Measurements from ENCODE around the gene SLC6A16.
"Not testable (repeated sequence)": the region's sequence is repeated elsewhere in the genome, so short reads cannot be mapped to it uniquely, and the experiment has no call there.

SLC6A16 gene

GRCh38 chr19:49344505-49345423 lies 19.8 kb upstream of the SLC6A16 start:
- no peak for DNase-seq

GRCh38 chr19:49343123-49343522 lies 18.1 kb upstream of the SLC6A16 start:
- no peak for DNase-seq

- no peak for DNase-seq
Measured at GRCh38 chr19:49342291-49342721, 17.3 kb upstream of the SLC6A16 start.

GRCh38 chr19:49340865-49341718 lies 16.1 kb upstream of the SLC6A16 start:
- DNase-seq = no peak

GRCh38 chr19:49340069-49340864 lies 15.3 kb upstream of the SLC6A16 start:
- DNase-seq = peak; percentile 46

- DNase-seq = peak; percentile 66
Measured at GRCh38 chr19:49339301-49340068, 14.5 kb upstream of the SLC6A16 start.

- DNase-seq = no peak
Measured at GRCh38 chr19:49338691-49339300, 13.8 kb upstream of the SLC6A16 start.

- DNase-seq = no peak
Measured at GRCh38 chr19:49338023-49338677, 13.2 kb upstream of the SLC6A16 start.

GRCh38 chr19:49337267-49338022 lies 12.5 kb upstream of the SLC6A16 start:
- no peak for DNase-seq

- no peak for DNase-seq
Measured at GRCh38 chr19:49336482-49337266, 11.7 kb upstream of the SLC6A16 start.

GRCh38 chr19:49335784-49336481 lies 10.9 kb upstream of the SLC6A16 start:
- DNase-seq = no peak

- DNase-seq = no peak
Measured at GRCh38 chr19:49335071-49335783, 10.2 kb upstream of the SLC6A16 start, which contains the start of gene CD37. Gene CD37 (plus strand): TSS chr19:49335406. CDS start chr19:49335541, 135 bp downstream.

GRCh38 chr19:49333811-49334288 lies 8.9 kb upstream of the SLC6A16 start:
- DNase-seq = no peak

GRCh38 chr19:49333418-49333805 lies 8.4 kb upstream of the SLC6A16 start:
- no peak for DNase-seq

- not testable (repeated sequence) for DNase-seq
Measured at GRCh38 chr19:49332691-49333417, 7.9 kb upstream of the SLC6A16 start.

- DNase-seq = no peak
Measured at GRCh38 chr19:49331616-49332055, 6.6 kb upstream of the SLC6A16 start.

GRCh38 chr19:49331187-49331586 lies 6.2 kb upstream of the SLC6A16 start:
- not testable (repeated sequence) for DNase-seq

All from T1000 (cell line).